GM12878 (cell line): Measurements from ENCODE around the gene CD300LG. TPM values are rescaled to one million over a fixed set of nuclear protein-coding genes. Genes with fewer than 3 reads are reported as not detected.

Source experiments
- ATAC-seq: fragments of 200-7000 bp; cut with Tn5 transposase; 3 replicates; pipeline ENCODE4 v1.9.1; 2020; ENCODE audit warnings: mild to moderate bottlenecking, moderate library complexity
- BruUV-seq: library from RNA; stranded (reverse); fragments of 400-500 nt; replicated peaks from 2 replicates; lab custom pipeline; 2021; lab: Mats Ljungman, UMichigan
- CTCF ChIA-PET: fragments of 300-600 bp; sonication (Branson Sonifier 250); formaldehyde crosslinking; extraction: SDS; loops from one replicate; lab custom pipeline; 2021; ENCODE audit warnings: inconsistent platforms; lab: Yijun Ruan, JAX
- POLR2A ChIA-PET: fragments of 350-600 bp; formaldehyde crosslinking; extraction: SDS; loops from one replicate; lab custom pipeline; 2021; ENCODE audit warnings: inconsistent platforms; lab: Charles Lee
- RAD21 ChIA-PET: fragments of 300-600 bp; sonication (Branson Sonifier 250); formaldehyde crosslinking; loops from one replicate; lab custom pipeline; 2023; ENCODE audit warnings: antibody characterized with exemption; ENCODE audit not compliant: unreplicated experiment; lab: Charles Lee
- SMC1A ChIA-PET: fragments of 300-600 bp; sonication (Branson Sonifier 250); formaldehyde crosslinking; loops from one replicate; lab custom pipeline; 2023; ENCODE audit not compliant: unreplicated experiment, uncharacterized antibody; lab: Charles Lee
- DNase-seq: peaks from one replicate; pipeline ENCODE4 v3.0.0-alpha.2; 2011; ENCODE audit warnings: low read depth, low spot score
- FAIRE-seq: peaks from 3 replicates; lab custom pipeline; 2011; peaks lifted over from hg19 to GRCh38; lab: Jason Lieb, UNC
- H2AFZ ChIP-seq: 2 replicates; pipeline ENCODE4 v1.6.0; 2011; ENCODE audit warnings: low read depth, low read length, control low read depth; ENCODE audit not compliant: control insufficient read depth
- H3K27ac ChIP-seq: 2 replicates; pipeline ENCODE4 v1.5.1; 2011; ENCODE audit warnings: control low read depth; ENCODE audit not compliant: control insufficient read depth, insufficient read depth
- H3K27me3 ChIP-seq, 2 experiments: replicated peaks in 1 of 2; 2 replicates each; pipeline versions ENCODE4 v1.6.0 to v1.6.1; 2011; ENCODE audit warnings: low read length in 1 of 2; ENCODE audit not compliant: control insufficient read depth in 2 of 2, insufficient read depth in 2 of 2
- H3K36me3 ChIP-seq, 2 experiments: 2 replicates each; pipeline ENCODE4 v1.5.1; 2011; ENCODE audit warnings: low read length in 1 of 2; ENCODE audit not compliant: control insufficient read depth in 2 of 2, insufficient read depth in 2 of 2
- H3K4me1 ChIP-seq: 2 replicates; pipeline ENCODE4 v1.6.1; 2011; ENCODE audit warnings: mild to moderate bottlenecking, low read length, moderate library complexity, mixed read lengths; ENCODE audit not compliant: control insufficient read depth, insufficient read depth
- H3K4me2 ChIP-seq: 2 replicates; pipeline ENCODE4 v1.6.0; 2011; ENCODE audit warnings: control low read depth; ENCODE audit not compliant: control insufficient read depth, insufficient read depth
- H3K4me3 ChIP-seq: fragments of 200-600 bp; sonication (generic); 2 replicates; pipeline ENCODE4 v1.5.1; 2016
- H3K79me2 ChIP-seq: 2 replicates; pipeline ENCODE4 v1.6.0; 2011; ENCODE audit warnings: low read length; ENCODE audit not compliant: control insufficient read depth, insufficient read depth
- H3K9ac ChIP-seq: 2 replicates; pipeline ENCODE4 v1.8.0; 2011; ENCODE audit warnings: low read length, control low read depth, mixed read lengths; ENCODE audit not compliant: control insufficient read depth, insufficient read depth
- H3K9me3 ChIP-seq: replicated peaks from 3 replicates; pipeline ENCODE4 v1.5.1; 2011; ENCODE audit warnings: mild to moderate bottlenecking, low read length; ENCODE audit not compliant: control insufficient read depth, insufficient read depth
- H4K20me1 ChIP-seq: 2 replicates; pipeline ENCODE4 v1.6.0; 2011; ENCODE audit not compliant: control insufficient read depth, insufficient read depth
- BHLHE40 ChIP-seq, 2 experiments: fragments of 450-650 bp in 1 of 2; IDR thresholded peaks; 2 replicates each; pipeline ENCODE4 v1.6.1; 2011 to 2017; ENCODE audit warnings: low read depth in 2 of 2, borderline replicate concordance in 1 of 2, improper control_type of control experiment in 1 of 2, low read length in 1 of 2, mild to moderate bottlenecking in 1 of 2
- CBX5 ChIP-seq: sonication (generic); IDR thresholded peaks from 2 replicates; pipeline ENCODE4 v1.6.1; 2016; ENCODE audit warnings: low read depth, moderate library complexity, mild to moderate bottlenecking, inconsistent platforms
- MYB ChIP-seq: fragments of 150-350 bp; IDR thresholded peaks from 2 replicates; pipeline ENCODE4 v1.6.1; 2014; ENCODE audit warnings: mild to moderate bottlenecking, low read depth, low read length, borderline replicate concordance
- POLR2A ChIP-seq: IDR thresholded peaks from 2 replicates; pipeline ENCODE4 v1.6.1; 2011; ENCODE audit warnings: low read depth, mild to moderate bottlenecking, low read length
- SREBF1 ChIP-seq: IDR thresholded peaks from 2 replicates; pipeline ENCODE4 v1.6.1; 2012; ENCODE audit warnings: mild to moderate bottlenecking, low read length
- SRF ChIP-seq, 2 experiments: IDR thresholded peaks; 2 replicates each; pipeline ENCODE4 v1.6.1; 2011; ENCODE audit warnings: low read depth in 2 of 2, low read length in 2 of 2, mild to moderate bottlenecking in 1 of 2, moderate library complexity in 1 of 2
- WGBS: methylation state at CpG from one replicate; pipeline ENCODE4 v1.1.6; 2016; ENCODE audit warnings: low lambda C conversion rate; ENCODE audit not compliant: insufficient replicate concordance, insufficient coverage; ENCODE audit errors: missing lambda C conversion rate; 5-methylcytosine and 5-hydroxymethylcytosine counted together
- in situ Hi-C: fragments of 300-500 bp; cut with MboI; formaldehyde crosslinking; loops from 9 replicates; pipeline ENCODE4 v1.14.3; 2018; ENCODE audit warnings: mixed read lengths
- intact Hi-C: fragments of 100-400 bp; cut with micrococcal nuclease; formaldehyde crosslinking; loops from one replicate; pipeline ENCODE4 v1.14.2; 2022; ENCODE audit not compliant: unreplicated experiment
- polyA plus RNA-seq, 11 experiments: library from polyadenylated mRNA; depleted of rRNA in 4 of 11; unstranded in 6 of 11; stranded (reverse) in 5 of 11; fragments of >200 nt; fragmentation: Nextera tagmentation in 4 of 11; fragmentation: Illumina TruSeq in 1 of 11; extraction: Ambion mirVana in 4 of 11; extraction: Trizol in 1 of 11; gene quantifications; 1 replicate in 1 of 11; 2 replicates in 10 of 11; pipeline versions ENCODE4 v1.2.1 to v1.2.3, GENCODE V29; 2011 to 2016; ENCODE audit warnings: inconsistent platforms in 2 of 11, missing spikeins in 2 of 11, low read depth in 1 of 11
- total RNA-seq, 4 experiments: library from RNA; depleted of rRNA in 3 of 4; stranded (reverse); fragments of >200 nt in 3 of 4; fragmentation: Illumina TruSeq in 1 of 4; extraction: Trizol in 1 of 4; gene quantifications; 2 replicates each; pipeline versions ENCODE4 v1.2.1 to v1.2.3, GENCODE V29; 2013 to 2021
- TF ChIP-seq, protein P1 (sequence below): fragments of 450-650 bp; IDR thresholded peaks from 2 replicates; pipeline ENCODE4 v1.6.1; 2017; ENCODE audit warnings: mild to moderate bottlenecking
- TF ChIP-seq, protein P2 (sequence below): IDR thresholded peaks from 2 replicates; pipeline ENCODE4 v1.6.1; 2011; ENCODE audit warnings: borderline replicate concordance, low read depth, mild to moderate bottlenecking, moderate library complexity, mixed read lengths, low read length; ENCODE audit not compliant: insufficient read depth; ENCODE audit errors: extremely low read length
- TF ChIP-seq, protein P3 (sequence below): fragments of 450-650 bp; formaldehyde crosslinking; IDR thresholded peaks from 2 replicates; pipeline ENCODE4 v1.4.0; 2022; ENCODE audit warnings: mild to moderate bottlenecking, moderate library complexity

Gene CD300LG
- total and polyA plus RNA-seq, 10 of the 15 experiments (the other 5 are each of a cell fraction or from before 2014, with no cell fraction given), result not detected

DNA sequence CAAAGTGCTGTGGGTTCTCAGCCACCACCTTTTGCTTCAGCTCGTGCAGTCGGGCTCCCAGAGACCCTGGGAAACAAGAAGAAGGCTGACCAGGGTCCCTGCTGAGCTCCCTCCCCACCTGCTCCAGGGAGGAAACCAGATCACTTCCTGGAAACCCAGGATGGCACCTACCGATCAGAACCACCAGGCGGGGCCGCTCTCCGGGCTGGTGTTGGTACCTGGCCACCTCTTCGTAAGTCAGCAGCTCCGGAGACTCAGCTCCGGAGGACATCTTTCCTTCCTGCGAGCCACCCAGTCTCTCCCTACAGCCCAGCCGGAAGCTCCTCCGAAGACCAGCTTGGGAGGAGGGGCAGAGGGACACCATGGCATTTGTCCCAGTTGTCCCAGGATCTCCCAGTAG, 33.0 kb upstream of the CD300LG start:
- no peak overlapping the region for H3K9ac ChIP-seq
- no peak overlapping the region for H3K4me2 ChIP-seq
- in situ Hi-C loops (no loop called here), intact Hi-C loops (no loop called here)
- ChIA-PET RAD21 (no interaction called here), POLR2A (no interaction called here), CTCF (interaction anchor here (0.6 kb wide), 1 partner anchor 82 kb away, joined by 4 read pairs; no protein-coding TSS in a partner anchor), SMC1A (no interaction called here)
- FAIRE-seq, result no peak
- H3K4me1 ChIP-seq, result no peaks in the 10 kb centered on the region
- ATAC-seq, result no peak
- no peaks in the 10 kb centered on the region for H3K79me2 ChIP-seq
- no peaks in the 10 kb centered on the region for H3K36me3 ChIP-seq
- no peaks in the 10 kb centered on the region for H3K9me3 ChIP-seq
- BruUV-seq, result no TSS peak
- H4K20me1 ChIP-seq, result no peaks in the 10 kb centered on the region
- no peak for DNase-seq
- H3K27ac ChIP-seq, result no peak overlapping the region
- H2AFZ ChIP-seq, result no peak overlapping the region
- TF ChIP-seq POLR2A (no peak), SREBF1 (no peak), MYB (no peak), CBX5 (no peak), SRF (IDR thresholded peaks at IDR 0.05; ENCODE audit: low read depth in 2 of 2, low read length in 2 of 2) (no peak), BHLHE40 (IDR thresholded peaks at IDR 0.05; ENCODE audit: borderline replicate concordance in 1 of 2, low read depth in 2 of 2, low read length in 1 of 2) (no peak)
- TF ChIP-seq, protein P1, sequence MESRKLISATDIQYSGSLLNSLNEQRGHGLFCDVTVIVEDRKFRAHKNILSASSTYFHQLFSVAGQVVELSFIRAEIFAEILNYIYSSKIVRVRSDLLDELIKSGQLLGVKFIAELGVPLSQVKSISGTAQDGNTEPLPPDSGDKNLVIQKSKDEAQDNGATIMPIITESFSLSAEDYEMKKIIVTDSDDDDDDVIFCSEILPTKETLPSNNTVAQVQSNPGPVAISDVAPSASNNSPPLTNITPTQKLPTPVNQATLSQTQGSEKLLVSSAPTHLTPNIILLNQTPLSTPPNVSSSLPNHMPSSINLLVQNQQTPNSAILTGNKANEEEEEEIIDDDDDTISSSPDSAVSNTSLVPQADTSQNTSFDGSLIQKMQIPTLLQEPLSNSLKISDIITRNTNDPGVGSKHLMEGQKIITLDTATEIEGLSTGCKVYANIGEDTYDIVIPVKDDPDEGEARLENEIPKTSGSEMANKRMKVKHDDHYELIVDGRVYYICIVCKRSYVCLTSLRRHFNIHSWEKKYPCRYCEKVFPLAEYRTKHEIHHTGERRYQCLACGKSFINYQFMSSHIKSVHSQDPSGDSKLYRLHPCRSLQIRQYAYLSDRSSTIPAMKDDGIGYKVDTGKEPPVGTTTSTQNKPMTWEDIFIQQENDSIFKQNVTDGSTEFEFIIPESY, result no peak
- TF ChIP-seq, protein P2, sequence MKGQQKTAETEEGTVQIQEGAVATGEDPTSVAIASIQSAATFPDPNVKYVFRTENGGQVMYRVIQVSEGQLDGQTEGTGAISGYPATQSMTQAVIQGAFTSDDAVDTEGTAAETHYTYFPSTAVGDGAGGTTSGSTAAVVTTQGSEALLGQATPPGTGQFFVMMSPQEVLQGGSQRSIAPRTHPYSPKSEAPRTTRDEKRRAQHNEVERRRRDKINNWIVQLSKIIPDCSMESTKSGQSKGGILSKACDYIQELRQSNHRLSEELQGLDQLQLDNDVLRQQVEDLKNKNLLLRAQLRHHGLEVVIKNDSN, result no peak
- TF ChIP-seq, protein P3, sequence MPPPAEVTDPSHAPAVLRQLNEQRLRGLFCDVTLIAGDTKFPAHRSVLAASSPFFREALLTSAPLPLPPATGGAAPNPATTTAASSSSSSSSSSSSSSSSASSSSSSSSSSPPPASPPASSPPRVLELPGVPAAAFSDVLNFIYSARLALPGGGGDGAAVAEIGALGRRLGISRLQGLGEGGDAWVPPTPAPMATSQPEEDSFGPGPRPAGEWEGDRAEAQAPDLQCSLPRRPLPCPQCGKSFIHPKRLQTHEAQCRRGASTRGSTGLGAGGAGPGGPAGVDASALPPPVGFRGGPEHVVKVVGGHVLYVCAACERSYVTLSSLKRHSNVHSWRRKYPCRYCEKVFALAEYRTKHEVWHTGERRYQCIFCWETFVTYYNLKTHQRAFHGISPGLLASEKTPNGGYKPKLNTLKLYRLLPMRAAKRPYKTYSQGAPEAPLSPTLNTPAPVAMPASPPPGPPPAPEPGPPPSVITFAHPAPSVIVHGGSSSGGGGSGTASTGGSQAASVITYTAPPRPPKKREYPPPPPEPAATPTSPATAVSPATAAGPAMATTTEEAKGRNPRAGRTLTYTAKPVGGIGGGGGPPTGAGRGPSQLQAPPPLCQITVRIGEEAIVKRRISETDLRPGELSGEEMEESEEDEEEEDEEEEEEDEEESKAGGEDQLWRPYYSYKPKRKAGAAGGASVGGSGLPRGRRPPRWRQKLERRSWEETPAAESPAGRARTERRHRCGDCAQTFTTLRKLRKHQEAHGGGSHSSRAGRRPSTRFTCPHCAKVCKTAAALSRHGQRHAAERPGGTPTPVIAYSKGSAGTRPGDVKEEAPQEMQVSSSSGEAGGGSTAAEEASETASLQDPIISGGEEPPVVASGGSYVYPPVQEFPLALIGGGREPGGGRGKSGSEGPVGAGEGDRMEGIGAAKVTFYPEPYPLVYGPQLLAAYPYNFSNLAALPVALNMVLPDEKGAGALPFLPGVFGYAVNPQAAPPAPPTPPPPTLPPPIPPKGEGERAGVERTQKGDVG (CRISPR knock-in tag), result no peak
- peaks cover 2 to 3% of the 10 kb centered on the region in 2 experiments for H3K27me3 ChIP-seq
- H3K4me3 ChIP-seq, result no peak overlapping the region
- 48% methylated on average over 12 of the region's 12 CpGs for WGBS
